Spleen (tissue), 11 donors: ENCODE measurements around the gene ADD3. TPM values are rescaled to one million over a fixed set of nuclear protein-coding genes. Genes with fewer than 3 reads are reported as not detected.
A peak's percentile ranks its signal among the peaks of the same experiment; 100 is the strongest.

Experiments used
- DNase-seq: peaks from one replicate; pipeline ENCODE4 v3.0.0-alpha.2; 2020
- H3K27ac ChIP-seq, 8 donors: fragments of 200-600 bp; sonication (generic) in 7 of 8; 1 replicate in 4 of 8; 2 replicates in 4 of 8; pipeline versions ENCODE4 v1.5.0 to v1.8.0; 2016 to 2021; ENCODE audit warnings: inconsistent platforms in 4 of 8, mild to moderate bottlenecking in 4 of 8, moderate library complexity in 1 of 8
- H3K27me3 ChIP-seq, 7 donors: fragments of 200-600 bp; sonication (generic) in 6 of 7; replicated peaks in 1 of 7; 1 replicate in 4 of 7; 2 replicates in 3 of 7; pipeline versions ENCODE4 v1.5.0 to v1.8.0; 2016 to 2021; ENCODE audit warnings: inconsistent platforms in 3 of 7, mild to moderate bottlenecking in 1 of 7
- H3K36me3 ChIP-seq, 6 donors: fragments of 200-600 bp; sonication (generic) in 5 of 6; 1 replicate in 4 of 6; 2 replicates in 2 of 6; pipeline versions ENCODE4 v1.5.0 to v1.8.0; 2016 to 2021; ENCODE audit warnings: inconsistent platforms in 2 of 6
- H3K4me1 ChIP-seq, 6 donors: fragments of 200-600 bp; sonication (generic) in 5 of 6; 1 replicate in 3 of 6; 2 replicates in 3 of 6; pipeline versions ENCODE4 v1.5.0 to v1.8.0; 2016 to 2021; ENCODE audit warnings: inconsistent platforms in 3 of 6
- H3K4me3 ChIP-seq, 8 donors: fragments of 200-600 bp; sonication (generic) in 7 of 8; 1 replicate in 4 of 8; 2 replicates in 4 of 8; pipeline versions ENCODE4 v1.5.0 to v1.8.0; 2016 to 2021; ENCODE audit warnings: inconsistent platforms in 4 of 8, mild to moderate bottlenecking in 4 of 8, moderate library complexity in 2 of 8
- H3K9me3 ChIP-seq, 8 donors: fragments of 200-600 bp; sonication (generic) in 7 of 8; 1 replicate in 4 of 8; 2 replicates in 4 of 8; pipeline versions ENCODE4 v1.5.0 to v1.8.0; 2016 to 2021; ENCODE audit warnings: inconsistent platforms in 4 of 8
- CTCF ChIP-seq, 11 experiments: fragments of 200-600 bp in 7 of 11; fragments of 450-650 bp in 4 of 11; sonication (generic) in 4 of 11; IDR thresholded peaks in 8 of 11; conservative IDR thresholded peaks in 3 of 11; 1 replicate in 7 of 11; 2 replicates in 4 of 11; pipeline versions ENCODE4 v1.4.0 to v1.8.0; 2016 to 2021; ENCODE audit warnings: antibody characterized with exemption in 11 of 11, inconsistent platforms in 4 of 11, mild to moderate bottlenecking in 1 of 11
- POLR2A ChIP-seq, 3 donors: fragments of 450-650 bp; IDR thresholded peaks; one replicate each; pipeline ENCODE4 v1.5.1; 2017; ENCODE audit warnings: antibody characterized with exemption in 3 of 3, mild to moderate bottlenecking in 1 of 3
- POLR2AphosphoS5 ChIP-seq, 3 donors: sonication (generic); formaldehyde crosslinking; IDR thresholded peaks; one replicate each; pipeline ENCODE4 v1.5.1; 2017; ENCODE audit warnings: antibody characterized with exemption in 3 of 3
- WGBS, 5 donors: extraction: QIAGEN DNeasy Blood & Tissue Kit in 3 of 5; methylation state at CpG; one replicate each; pipeline versions ENCODE4 v1.1.5 to v1.1.7; 2013 to 2018; 5-methylcytosine and 5-hydroxymethylcytosine counted together
- intact Hi-C: fragments of 100-400 bp; cut with DNase I; formaldehyde crosslinking; loops from one replicate; pipeline ENCODE4 v1.15.0; 2023; ENCODE audit warnings: low total_unique reads
- polyA plus RNA-seq, 3 donors: library from polyadenylated mRNA; stranded (reverse); fragments of 200-250 nt; gene quantifications; one replicate each; pipeline ENCODE4 v1.2.1, GENCODE V29; 2013
- total RNA-seq, 7 donors: library from RNA; depleted of rRNA in 3 of 7; stranded (reverse); fragments of >200 nt in 3 of 7; fragmentation: NEBNext Ultra II Directional in 4 of 7; extraction: Animal tissue kit (Norgen Biotek cat#: 25700) in 4 of 7; gene quantifications; one replicate each; pipeline versions ENCODE4 v1.1.0 to v1.2.1, GENCODE V29; 2016 to 2021
- donor health status: healthy with polysubstance abuse.
- donor health status: DM: no; HTN: no; CAD: no; lungs with moderate emphysema.
- donor health status: DM: no; HTN: no; CAD: no.
- donor health status: Bipolar disorder and iron deficiency.
- donor health status: healthy.
- donor health status: DM: no; HTN: no; CAD: no.
- donor health status: DM: yes; HTN: yes; CAD: no.

Gene ADD3
- total and polyA plus RNA-seq, 10 donors: 35.0 to 155 (median 94.9) TPM

GRCh38 chr10:110151971-110152370 is 144.2 kb downstream of the ADD3 start:
- Histone ChIP-seq H3K4me3 (no peak overlapping the region), H3K27me3 (peaks cover 0 to 58% (median 10%) of the 10 kb centered on the region in 7 donors), H3K9me3 (no peaks in the 10 kb centered on the region), H3K4me1 (peaks cover 0 to 32% (median 11%) of the 10 kb centered on the region in 6 donors), H3K36me3 (no peaks in the 10 kb centered on the region), H3K27ac (no peak overlapping the region)
- TF ChIP-seq POLR2AphosphoS5 (IDR thresholded peaks at IDR 0.05): no peak
- no peak for TF ChIP-seq CTCF (IDR thresholded peaks at IDR 0.05 in 8 of 11, conservative IDR thresholded peaks at IDR 0.05 in 3 of 11)
- TF ChIP-seq POLR2A (IDR thresholded peaks at IDR 0.05): no peak
- no peak for DNase-seq
- intact Hi-C loops: no loop called here
- WGBS, 5 donors: 66 to 85% (median 78%) methylated on average over 6 of the region's 6 CpGs

GRCh38 chr10:110153396-110153795 is 145.6 kb downstream of the ADD3 start:
- 65 to 81% (median 77%) methylated on average over 7 of the region's 7 CpGs for WGBS, 5 donors
- no peak for TF ChIP-seq POLR2A (IDR thresholded peaks at IDR 0.05)
- no peak for TF ChIP-seq POLR2AphosphoS5 (IDR thresholded peaks at IDR 0.05)
- no peak for TF ChIP-seq CTCF (IDR thresholded peaks at IDR 0.05 in 8 of 11, conservative IDR thresholded peaks at IDR 0.05 in 3 of 11)
- peaks cover 0 to 47% (median 18%) of the 10 kb centered on the region in 6 donors for H3K4me1 ChIP-seq
- no peaks in the 10 kb centered on the region for H3K36me3 ChIP-seq
- no peaks in the 10 kb centered on the region for H3K9me3 ChIP-seq
- no peak overlapping the region for H3K27ac ChIP-seq
- H3K27me3 ChIP-seq: peaks cover 0 to 66% (median 10%) of the 10 kb centered on the region in 7 donors
- intact Hi-C loops: no loop called here
- DNase-seq: peak; percentile 68
- H3K4me3 ChIP-seq: no peak overlapping the region

- Histone ChIP-seq H3K27ac (no peak overlapping the region), H3K27me3 (peaks cover 0 to 64% (median 8%) of the 10 kb centered on the region in 7 donors), H3K9me3 (no peaks in the 10 kb centered on the region), H3K4me1 (peaks cover 0 to 47% (median 18%) of the 10 kb centered on the region in 6 donors), H3K4me3 (no peak overlapping the region), H3K36me3 (no peaks in the 10 kb centered on the region)
- TF ChIP-seq POLR2A (IDR thresholded peaks at IDR 0.05) (no peak), POLR2AphosphoS5 (IDR thresholded peaks at IDR 0.05) (no peak), CTCF (IDR thresholded peaks at IDR 0.05 in 8 of 11, conservative IDR thresholded peaks at IDR 0.05 in 3 of 11) (no peak)
- peak; percentile 44 for DNase-seq
- intact Hi-C loops: no loop called here
- 91 to 96% (median 93%) methylated on average over 8 of the region's 8 CpGs for WGBS, 5 donors
These were observed 148.3 kb downstream of the ADD3 start for GRCh38 chr10:110156046-110156445.

- Histone ChIP-seq H3K9me3 (no peaks in the 10 kb centered on the region), H3K27ac (no peak overlapping the region), H3K4me3 (no peak overlapping the region), H3K36me3 (no peaks in the 10 kb centered on the region), H3K4me1 (peaks cover 0 to 40% (median 19%) of the 10 kb centered on the region in 6 donors), H3K27me3 (peaks cover 0 to 58% (median 0%) of the 10 kb centered on the region in 7 donors)
- TF ChIP-seq POLR2AphosphoS5 (IDR thresholded peaks at IDR 0.05) (no peak), CTCF (IDR thresholded peaks at IDR 0.05 in 8 of 11, conservative IDR thresholded peaks at IDR 0.05 in 3 of 11) (no peak)
- WGBS, 5 donors: 74 to 83% (median 81%) methylated on average over 11 of the region's 11 CpGs
- intact Hi-C loops: no loop called here
- peak; percentile 18 for DNase-seq
These were observed 150.5 kb downstream of the ADD3 start for GRCh38 chr10:110158051-110159005.
